ENCODE data around the gene MYOCD.

GRCh38 chr17:12756786-12757185, 91.1 kb downstream of the MYOCD start:
- no peak for TF ChIP-seq CTCF (IDR thresholded peaks at IDR 0.05)
- no peak for TF ChIP-seq POLR2A (IDR thresholded peaks at IDR 0.05)
- no peak for TF ChIP-seq POLR2AphosphoS5 (IDR thresholded peaks at IDR 0.05; ENCODE audit: insufficient read depth in 1 of 2, low read depth in 1 of 2)

Data from vagina (tissue), 2 donors.